PC-9 (cell line): Measurements from ENCODE around the gene UST.

Source experiments
- CTCF ChIP-seq: fragments of 200-600 bp; sonication (generic); conservative IDR thresholded peaks from 2 replicates; pipeline ENCODE4 v1.6.1; 2017; ENCODE audit warnings: mixed run types, antibody characterized with exemption, mild to moderate bottlenecking, moderate library complexity
- EZH2 ChIP-seq: fragments of 200-600 bp; sonication (generic); IDR thresholded peaks from 2 replicates; pipeline ENCODE4 v1.8.0; 2017; ENCODE audit warnings: antibody characterized with exemption, low read depth

- TF ChIP-seq CTCF (no peak), EZH2 (no peak)
Measured at GRCh38 chr6:149077208-149077607, 330.4 kb downstream of the UST start.
